Ishikawa (cell line): ENCODE data around the gene RBCK1.

Experiments
- CEBPB ChIP-seq: IDR thresholded peaks from 2 replicates; pipeline ENCODE4 v1.6.1; 2012
- CREB1 ChIP-seq: IDR thresholded peaks from 2 replicates; pipeline ENCODE4 v1.6.1; 2012; ENCODE audit warnings: low read depth
- EGR1 ChIP-seq: IDR thresholded peaks from 2 replicates; pipeline ENCODE4 v1.6.1; 2012
- EP300 ChIP-seq: IDR thresholded peaks from 2 replicates; pipeline ENCODE4 v1.6.1; 2012; ENCODE audit warnings: borderline replicate concordance
- FOXM1 ChIP-seq: IDR thresholded peaks from 2 replicates; pipeline ENCODE4 v1.6.1; 2012; ENCODE audit warnings: low read depth, borderline replicate concordance
- NFIC ChIP-seq: IDR thresholded peaks from 2 replicates; pipeline ENCODE4 v1.6.1; 2012
- RAD21 ChIP-seq: IDR thresholded peaks from 2 replicates; pipeline ENCODE4 v1.6.1; 2012; ENCODE audit warnings: low read depth
- TAF1 ChIP-seq: IDR thresholded peaks from 2 replicates; pipeline ENCODE4 v1.6.1; 2012; ENCODE audit warnings: low read depth, mild to moderate bottlenecking
- TCF12 ChIP-seq: IDR thresholded peaks from 2 replicates; pipeline ENCODE4 v1.6.1; 2012; ENCODE audit warnings: low read depth
- TEAD4 ChIP-seq: IDR thresholded peaks from 2 replicates; pipeline ENCODE4 v1.6.1; 2012
- USF1 ChIP-seq: IDR thresholded peaks from 2 replicates; pipeline ENCODE4 v1.6.1; 2012
- YY1 ChIP-seq: IDR thresholded peaks from 2 replicates; pipeline ENCODE4 v1.6.1; 2012; ENCODE audit warnings: low read depth
- ZBTB7A ChIP-seq: IDR thresholded peaks from 2 replicates; pipeline ENCODE4 v1.6.1; 2012; ENCODE audit warnings: low read depth
- TF ChIP-seq, protein P1 (sequence below): IDR thresholded peaks from 2 replicates; pipeline ENCODE4 v1.6.1; 2012
- TF ChIP-seq, protein P2 (sequence below): IDR thresholded peaks from 2 replicates; pipeline ENCODE4 v1.6.1; 2012; ENCODE audit warnings: low read depth, mild to moderate bottlenecking

RBCK1 gene

GRCh38 chr20:399182-399707 is 8.9 kb upstream of the RBCK1 start:
- TF ChIP-seq, protein P1, sequence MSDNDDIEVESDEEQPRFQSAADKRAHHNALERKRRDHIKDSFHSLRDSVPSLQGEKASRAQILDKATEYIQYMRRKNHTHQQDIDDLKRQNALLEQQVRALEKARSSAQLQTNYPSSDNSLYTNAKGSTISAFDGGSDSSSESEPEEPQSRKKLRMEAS = no peak
- TF ChIP-seq TCF12 (no peak), RAD21 (no peak), EGR1 (no peak), EP300 (no peak), NFIC (no peak), TAF1 (no peak), FOXM1 (no peak)

GRCh38 chr20:400128-400453 is 8.0 kb upstream of the RBCK1 start:
- no peak for TF ChIP-seq NFIC

DNA sequence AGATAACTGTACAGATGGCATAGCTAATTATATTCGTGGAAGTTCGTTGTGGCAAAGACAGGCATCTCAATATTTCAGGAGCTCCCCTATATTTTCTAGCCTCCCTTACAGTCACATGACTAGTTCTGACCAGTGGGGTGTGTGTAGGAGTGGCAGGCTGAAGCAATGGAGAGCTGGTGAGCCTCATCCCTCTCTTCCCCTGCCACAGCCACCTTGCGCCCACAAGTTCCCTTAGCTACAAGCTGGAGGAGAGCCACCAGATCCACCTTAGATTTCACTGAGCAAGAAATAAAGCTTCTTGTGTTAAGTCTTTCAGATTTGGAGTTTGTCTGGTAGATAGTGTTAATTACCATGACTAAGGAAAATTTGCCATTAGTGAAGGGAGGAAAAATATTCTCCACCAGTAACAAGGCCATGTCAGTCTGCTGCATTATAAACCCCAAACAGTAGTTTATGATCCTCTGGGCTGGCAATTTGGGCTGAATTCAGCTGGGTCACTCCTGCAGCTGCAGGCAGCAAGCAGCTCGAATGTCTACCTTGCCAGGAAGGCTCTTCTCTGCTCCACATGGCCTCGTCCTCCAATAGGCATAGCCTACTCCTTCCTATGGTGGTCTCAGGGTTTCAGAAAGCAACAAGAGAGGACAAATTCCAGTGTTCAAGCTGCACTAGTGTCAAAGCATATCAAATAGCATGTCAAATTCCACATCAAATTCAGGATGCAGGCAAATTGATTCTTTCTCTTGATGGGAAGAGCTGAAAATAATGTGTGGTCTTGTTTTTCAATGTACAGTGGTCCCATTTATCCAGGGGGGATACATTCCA is 7.4 kb upstream of the RBCK1 start:
- TF ChIP-seq, protein P1 = no peak
- TF ChIP-seq EP300 (no peak), CEBPB (no peak), TCF12 (no peak), EGR1 (no peak), USF1 (peak; percentile 70)
- TF ChIP-seq, protein P2, sequence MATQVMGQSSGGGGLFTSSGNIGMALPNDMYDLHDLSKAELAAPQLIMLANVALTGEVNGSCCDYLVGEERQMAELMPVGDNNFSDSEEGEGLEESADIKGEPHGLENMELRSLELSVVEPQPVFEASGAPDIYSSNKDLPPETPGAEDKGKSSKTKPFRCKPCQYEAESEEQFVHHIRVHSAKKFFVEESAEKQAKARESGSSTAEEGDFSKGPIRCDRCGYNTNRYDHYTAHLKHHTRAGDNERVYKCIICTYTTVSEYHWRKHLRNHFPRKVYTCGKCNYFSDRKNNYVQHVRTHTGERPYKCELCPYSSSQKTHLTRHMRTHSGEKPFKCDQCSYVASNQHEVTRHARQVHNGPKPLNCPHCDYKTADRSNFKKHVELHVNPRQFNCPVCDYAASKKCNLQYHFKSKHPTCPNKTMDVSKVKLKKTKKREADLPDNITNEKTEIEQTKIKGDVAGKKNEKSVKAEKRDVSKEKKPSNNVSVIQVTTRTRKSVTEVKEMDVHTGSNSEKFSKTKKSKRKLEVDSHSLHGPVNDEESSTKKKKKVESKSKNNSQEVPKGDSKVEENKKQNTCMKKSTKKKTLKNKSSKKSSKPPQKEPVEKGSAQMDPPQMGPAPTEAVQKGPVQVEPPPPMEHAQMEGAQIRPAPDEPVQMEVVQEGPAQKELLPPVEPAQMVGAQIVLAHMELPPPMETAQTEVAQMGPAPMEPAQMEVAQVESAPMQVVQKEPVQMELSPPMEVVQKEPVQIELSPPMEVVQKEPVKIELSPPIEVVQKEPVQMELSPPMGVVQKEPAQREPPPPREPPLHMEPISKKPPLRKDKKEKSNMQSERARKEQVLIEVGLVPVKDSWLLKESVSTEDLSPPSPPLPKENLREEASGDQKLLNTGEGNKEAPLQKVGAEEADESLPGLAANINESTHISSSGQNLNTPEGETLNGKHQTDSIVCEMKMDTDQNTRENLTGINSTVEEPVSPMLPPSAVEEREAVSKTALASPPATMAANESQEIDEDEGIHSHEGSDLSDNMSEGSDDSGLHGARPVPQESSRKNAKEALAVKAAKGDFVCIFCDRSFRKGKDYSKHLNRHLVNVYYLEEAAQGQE = no peak

GRCh38 chr20:401682-402495 is 6.2 kb upstream of the RBCK1 start:
- TF ChIP-seq, protein P1 = no peak
- TF ChIP-seq CREB1 (no peak), ZBTB7A (no peak), RAD21 (no peak), CEBPB (peak; percentile 68), TCF12 (no peak), USF1 (no peak)

DNA sequence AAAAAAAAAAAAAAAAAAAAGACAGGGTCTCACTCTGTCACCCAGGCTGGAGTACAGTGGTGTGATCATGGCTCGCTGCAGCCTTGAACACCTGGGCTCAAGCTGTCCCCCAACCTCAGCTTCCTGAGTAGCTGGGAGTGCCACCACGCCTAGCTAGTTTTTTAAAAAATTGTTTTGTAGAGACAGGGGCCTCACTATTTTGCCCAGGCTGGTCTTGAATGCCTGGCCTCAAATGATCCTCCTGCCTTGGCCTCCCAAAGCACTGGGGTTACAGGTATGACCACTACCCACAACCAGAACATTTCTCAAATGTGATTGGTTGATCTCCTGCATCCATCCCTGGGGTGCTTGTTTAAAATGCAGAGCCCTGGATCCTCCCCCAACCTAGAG is 5.6 kb upstream of the RBCK1 start:
- TF ChIP-seq RAD21 (no peak), NFIC (no peak), FOXM1 (no peak), EP300 (no peak), YY1 (no peak), USF1 (no peak), EGR1 (no peak), CEBPB (no peak), ZBTB7A (no peak), TAF1 (no peak), CREB1 (no peak), TEAD4 (no peak), TCF12 (no peak)
- TF ChIP-seq, protein P2 = no peak
- TF ChIP-seq, protein P1 = no peak
